ENCODE measurements around the gene SLCO2B1.

The SLCO2B1 gene

GRCh38 chr11:75198278-75198973, 47.5 kb downstream of the SLCO2B1 start:
- DNase-seq: no peak
- Mint-ChIP-seq H3K36me3 (no peaks in the 10 kb centered on the region), H3K27ac (no peak overlapping the region), H3K9me3 (no peaks in the 10 kb centered on the region), H3K4me3 (no peak overlapping the region), H3K4me1 (no peaks in the 10 kb centered on the region), H3K27me3 (peaks cover 54% of the 10 kb centered on the region)
- CTCF ChIA-PET: interaction anchor here (11.5 kb wide), 1 partner anchor 54 kb away, joined by 524 read pairs; the partner anchor contains the start of gene SLCO2B1

GRCh38 chr11:75199412-75199955, 48.6 kb downstream of the SLCO2B1 start:
- H3K27ac Mint-ChIP-seq: no peak overlapping the region
- H3K36me3 Mint-ChIP-seq: no peaks in the 10 kb centered on the region
- H3K9me3 Mint-ChIP-seq: no peaks in the 10 kb centered on the region
- no peaks in the 10 kb centered on the region for H3K4me1 Mint-ChIP-seq
- CTCF ChIA-PET: interaction anchor here (11.5 kb wide), 1 partner anchor 55 kb away, joined by 524 read pairs; the partner anchor contains the start of gene SLCO2B1
- DNase-seq: no peak
- no peak overlapping the region for H3K4me3 Mint-ChIP-seq
- peaks cover 44% of the 10 kb centered on the region for H3K27me3 Mint-ChIP-seq

GRCh38 chr11:75200051-75200450, 49.1 kb downstream of the SLCO2B1 start:
- CTCF ChIA-PET: interaction anchor here (11.5 kb wide), 1 partner anchor 56 kb away, joined by 524 read pairs; the partner anchor contains the start of gene SLCO2B1
- Mint-ChIP-seq H3K4me1 (no peaks in the 10 kb centered on the region), H3K27me3 (peaks cover 41% of the 10 kb centered on the region), H3K9me3 (no peaks in the 10 kb centered on the region), H3K4me3 (no peak overlapping the region), H3K27ac (no peak overlapping the region), H3K36me3 (no peaks in the 10 kb centered on the region)
- DNase-seq: no peak

- Mint-ChIP-seq H3K4me1 (no peaks in the 10 kb centered on the region), H3K4me3 (no peak overlapping the region), H3K27me3 (peaks cover 38% of the 10 kb centered on the region), H3K9me3 (no peaks in the 10 kb centered on the region), H3K27ac (no peak overlapping the region), H3K36me3 (no peaks in the 10 kb centered on the region)
- DNase-seq: no peak
- CTCF ChIA-PET: interaction anchor here (1.3 to 11.5 kb wide), 2 partner anchors 14 to 56 kb away, joined by 4 to 524 read pairs; partner anchors contain the start of gene SLCO2B1
Measured at GRCh38 chr11:75200531-75200930, 49.6 kb downstream of the SLCO2B1 start.

GRCh38 chr11:75201771-75202170, 50.9 kb downstream of the SLCO2B1 start:
- no peak for DNase-seq
- Mint-ChIP-seq H3K27ac (no peak overlapping the region), H3K9me3 (no peaks in the 10 kb centered on the region), H3K4me1 (no peaks in the 10 kb centered on the region), H3K36me3 (no peaks in the 10 kb centered on the region), H3K27me3 (peaks cover 32% of the 10 kb centered on the region), H3K4me3 (no peak overlapping the region)
- CTCF ChIA-PET: interaction anchor here (1.3 to 11.5 kb wide), 3 partner anchors 13 to 272 kb away, joined by 4 to 524 read pairs (median 6); partner anchors contain the start of gene SLCO2B1

- no peaks in the 10 kb centered on the region for H3K4me1 Mint-ChIP-seq
- H3K9me3 Mint-ChIP-seq: no peaks in the 10 kb centered on the region
- H3K36me3 Mint-ChIP-seq: no peaks in the 10 kb centered on the region
- no peak overlapping the region for H3K27ac Mint-ChIP-seq
- DNase-seq: no peak
- peaks cover 30% of the 10 kb centered on the region for H3K27me3 Mint-ChIP-seq
- CTCF ChIA-PET: interaction anchor here (0.7 to 11.5 kb wide), 3 partner anchors 47 to 272 kb away, joined by 3 to 524 read pairs (median 6); partner anchors contain the start of gene SLCO2B1
- H3K4me3 Mint-ChIP-seq: no peak overlapping the region
Measured at GRCh38 chr11:75202195-75202594, 51.3 kb downstream of the SLCO2B1 start.

GRCh38 chr11:75203138-75203537, 52.2 kb downstream of the SLCO2B1 start:
- Mint-ChIP-seq H3K4me1 (no peaks in the 10 kb centered on the region), H3K9me3 (no peaks in the 10 kb centered on the region), H3K27me3 (peaks cover 27% of the 10 kb centered on the region), H3K36me3 (no peaks in the 10 kb centered on the region), H3K4me3 (no peak overlapping the region), H3K27ac (no peak overlapping the region)
- CTCF ChIA-PET: interaction anchor here (0.6 to 11.5 kb wide), 7 partner anchors 8 to 272 kb away, joined by 3 to 524 read pairs (median 7); partner anchors contain the start of gene SLCO2B1
- DNase-seq: no peak

GRCh38 chr11:75203641-75204011, 52.7 kb downstream of the SLCO2B1 start:
- Mint-ChIP-seq H3K27me3 (peaks cover 25% of the 10 kb centered on the region), H3K36me3 (no peaks in the 10 kb centered on the region), H3K27ac (no peak overlapping the region), H3K9me3 (no peaks in the 10 kb centered on the region), H3K4me1 (no peaks in the 10 kb centered on the region), H3K4me3 (no peak overlapping the region)
- DNase-seq: no peak
- CTCF ChIA-PET: interaction anchor here (0.6 to 11.5 kb wide), 7 partner anchors 8 to 272 kb away, joined by 3 to 524 read pairs (median 10); partner anchors contain the start of gene SLCO2B1

GRCh38 chr11:75204012-75204674, 53.2 kb downstream of the SLCO2B1 start:
- no peak for DNase-seq
- no peak overlapping the region for H3K27ac Mint-ChIP-seq
- peaks cover 21% of the 10 kb centered on the region for H3K27me3 Mint-ChIP-seq
- CTCF ChIA-PET: interaction anchor here (0.8 to 11.5 kb wide), 25 partner anchors 8 to 277 kb away, joined by 3 to 524 read pairs (median 7); partner anchors contain the start of genes SLCO2B1 and TPBGL
- H3K4me3 Mint-ChIP-seq: no peak overlapping the region
- H3K9me3 Mint-ChIP-seq: no peaks in the 10 kb centered on the region
- no peaks in the 10 kb centered on the region for H3K36me3 Mint-ChIP-seq
- H3K4me1 Mint-ChIP-seq: no peaks in the 10 kb centered on the region

- no peak overlapping the region for H3K27ac Mint-ChIP-seq
- peak; percentile 91 for DNase-seq
- CTCF ChIA-PET: interaction anchor here (0.7 to 11.5 kb wide), 29 partner anchors 9 to 1612 kb away, joined by 3 to 524 read pairs (median 6); partner anchors contain the start of genes SLCO2B1 and TPBGL
- H3K4me3 Mint-ChIP-seq: no peak overlapping the region
- no peaks in the 10 kb centered on the region for H3K4me1 Mint-ChIP-seq
- no peaks in the 10 kb centered on the region for H3K9me3 Mint-ChIP-seq
- H3K36me3 Mint-ChIP-seq: no peaks in the 10 kb centered on the region
- peaks cover 13% of the 10 kb centered on the region for H3K27me3 Mint-ChIP-seq
Measured at GRCh38 chr11:75204685-75205563, 54.0 kb downstream of the SLCO2B1 start.

- H3K9me3 Mint-ChIP-seq: no peaks in the 10 kb centered on the region
- CTCF ChIA-PET: interaction anchor here (0.7 to 11.5 kb wide), 27 partner anchors 9 to 1612 kb away, joined by 3 to 524 read pairs (median 6); partner anchors contain the start of genes SLCO2B1 and TPBGL
- H3K27me3 Mint-ChIP-seq: peaks cover 13% of the 10 kb centered on the region
- no peak overlapping the region for H3K4me3 Mint-ChIP-seq
- no peak overlapping the region for H3K27ac Mint-ChIP-seq
- no peaks in the 10 kb centered on the region for H3K36me3 Mint-ChIP-seq
- DNase-seq: no peak
- no peaks in the 10 kb centered on the region for H3K4me1 Mint-ChIP-seq
Measured at GRCh38 chr11:75205564-75206020, 54.7 kb downstream of the SLCO2B1 start.

GRCh38 chr11:75208446-75208845, 57.5 kb downstream of the SLCO2B1 start:
- Mint-ChIP-seq H3K4me3 (no peak overlapping the region), H3K27ac (no peak overlapping the region), H3K27me3 (peaks cover 9% of the 10 kb centered on the region), H3K4me1 (no peaks in the 10 kb centered on the region), H3K9me3 (no peaks in the 10 kb centered on the region), H3K36me3 (no peaks in the 10 kb centered on the region)
- CTCF ChIA-PET: interaction anchor here (1.0 to 11.5 kb wide), 4 partner anchors 34 to 76 kb away, joined by 3 to 524 read pairs (median 4); partner anchors contain the start of gene SLCO2B1
- no peak for DNase-seq

GRCh38 chr11:75212411-75212810, 61.5 kb downstream of the SLCO2B1 start:
- Mint-ChIP-seq H3K4me1 (no peaks in the 10 kb centered on the region), H3K4me3 (no peak overlapping the region), H3K27me3 (peaks cover 12% of the 10 kb centered on the region), H3K27ac (no peak overlapping the region), H3K9me3 (no peaks in the 10 kb centered on the region), H3K36me3 (no peaks in the 10 kb centered on the region)
- CTCF ChIA-PET: interaction anchor here (0.8 to 1.2 kb wide), 4 partner anchors 29 to 72 kb away, joined by 3 to 6 read pairs (median 4); no protein-coding TSS in a partner anchor
- DNase-seq: no peak

Data from activated naive CD4-positive, alpha-beta T cell treated with anti-CD3 and anti-CD28 coated beads, Interleukin-2, amount 10 ng/mL, durations not matched to agents 7 days and 5 days (primary cell).